OCI-LY7 (cell line): Measurements from ENCODE around the gene JPH3. TPM values are rescaled to one million over a fixed set of nuclear protein-coding genes. Genes with fewer than 3 reads are reported as not detected.

Experiments used
- BruUV-seq: library from RNA; stranded (reverse); fragments of 400-500 nt; replicated peaks from 2 replicates; lab custom pipeline; 2021; lab: Mats Ljungman, UMichigan
- CTCF ChIA-PET: fragments of 300-600 bp; sonication (Branson Sonifier 250); formaldehyde crosslinking; loops from one replicate; lab custom pipeline; 2022; ENCODE audit warnings: antibody characterized with exemption; ENCODE audit not compliant: unreplicated experiment; lab: Charles Lee
- POLR2A ChIA-PET: fragments of 300-600 bp; sonication (Branson Sonifier 250); formaldehyde crosslinking; loops from one replicate; lab custom pipeline; 2022; ENCODE audit warnings: antibody characterized with exemption; lab: Charles Lee
- DNase-seq: peaks from one replicate; pipeline ENCODE4 v3.0.0-alpha.2; 2015; ENCODE audit warnings: low spot score
- H2AFZ ChIP-seq: fragments of 200-600 bp; sonication (generic), shearing (Covaris generic); 2 replicates; pipeline ENCODE4 v1.6.1; 2014; ENCODE audit warnings: mild to moderate bottlenecking, antibody characterized with exemption, low read length, moderate library complexity
- H3K27ac ChIP-seq: fragments of 200-600 bp; sonication (generic); 2 replicates; pipeline ENCODE4 v1.5.1; 2014; ENCODE audit warnings: mixed run types, low read depth, mild to moderate bottlenecking, moderate library complexity, low read length, inconsistent platforms; ENCODE audit not compliant: poor library complexity, severe bottlenecking
- H3K36me3 ChIP-seq: fragments of 200-600 bp; sonication (generic); 2 replicates; pipeline ENCODE4 v1.6.1; 2014; ENCODE audit warnings: mild to moderate bottlenecking, antibody characterized with exemption, low read length, moderate library complexity, mixed read lengths; ENCODE audit not compliant: insufficient read depth
- H3K4me1 ChIP-seq: fragments of 200-600 bp; sonication (generic); 2 replicates; pipeline ENCODE4 v1.5.1; 2014; ENCODE audit warnings: mild to moderate bottlenecking, low read length; ENCODE audit not compliant: insufficient read depth, poor library complexity, severe bottlenecking
- H3K4me2 ChIP-seq: fragments of 200-600 bp; sonication (generic); 2 replicates; pipeline ENCODE4 v1.6.1; 2014; ENCODE audit warnings: mild to moderate bottlenecking, low read length
- H3K4me3 ChIP-seq: fragments of 200-600 bp; sonication (generic); 2 replicates; pipeline ENCODE4 v1.5.1; 2014; ENCODE audit warnings: mild to moderate bottlenecking, low read depth, low read length; ENCODE audit not compliant: poor library complexity, severe bottlenecking
- H3K79me2 ChIP-seq: fragments of 200-600 bp; sonication (generic); 2 replicates; pipeline ENCODE4 v1.6.1; 2016; ENCODE audit warnings: low read depth, mild to moderate bottlenecking, low read length, moderate library complexity, mixed read lengths; ENCODE audit not compliant: insufficient read depth
- H3K9me2 ChIP-seq: fragments of 200-600 bp; sonication (generic); 2 replicates; pipeline ENCODE4 v1.6.1; 2016; ENCODE audit warnings: mild to moderate bottlenecking, low read length, mixed read lengths; ENCODE audit not compliant: insufficient read depth
- H3K9me3 ChIP-seq: fragments of 200-600 bp; sonication (generic); 2 replicates; pipeline ENCODE4 v1.6.1; 2014; ENCODE audit warnings: mild to moderate bottlenecking, mixed run types, low read length, mixed read lengths
- H4K20me1 ChIP-seq: fragments of 200-600 bp; sonication (generic); 2 replicates; pipeline ENCODE4 v1.6.1; 2014; ENCODE audit warnings: mild to moderate bottlenecking, antibody characterized with exemption, low read length, moderate library complexity, mixed read lengths; ENCODE audit not compliant: insufficient read depth
- CTCF ChIP-seq: fragments of 200-600 bp; sonication (generic); conservative IDR thresholded peaks from 2 replicates; pipeline ENCODE4 v1.5.1; 2014; ENCODE audit warnings: mild to moderate bottlenecking, antibody characterized with exemption, low read length, moderate library complexity, mixed read lengths
- EZH2phosphoT487 ChIP-seq: fragments of 200-600 bp; sonication (generic); IDR thresholded peaks from 2 replicates; pipeline ENCODE4 v1.6.1; 2018; ENCODE audit warnings: low read depth, borderline replicate concordance, mild to moderate bottlenecking, mixed run types, antibody characterized with exemption, low read length, moderate library complexity, mixed read lengths
- intact Hi-C: fragments of 100-400 bp; cut with micrococcal nuclease; formaldehyde crosslinking; loops from one replicate; pipeline ENCODE4 v1.10.0; 2022; ENCODE audit not compliant: unreplicated experiment
- total RNA-seq, 2 experiments: library from RNA; depleted of rRNA in 1 of 2; stranded (reverse); fragments of >200 nt in 1 of 2; shearing (Covaris generic) in 1 of 2; gene quantifications; 2 replicates each; pipeline ENCODE4 v1.2.3, GENCODE V29; 2014 to 2022

JPH3 gene
- total RNA-seq, 2 experiments from 2014 or later = not detected

- no peak overlapping the region for H2AFZ ChIP-seq
- H3K36me3 ChIP-seq = peaks cover 57% of the 10 kb centered on the region
- TF ChIP-seq EZH2phosphoT487 (no peak), CTCF (no peak)
- no peaks in the 10 kb centered on the region for H3K9me2 ChIP-seq
- peaks cover 55% of the 10 kb centered on the region for H3K4me1 ChIP-seq
- peak overlapping the region; percentile 70; the same call in 1 of the 2 replicates for H3K4me2 ChIP-seq
- no peak for DNase-seq
- H3K79me2 ChIP-seq = no peaks in the 10 kb centered on the region
- intact Hi-C loops = no loop called here
- POLR2A ChIA-PET = interaction anchor here (0.5 kb wide), 1 partner anchor 58 kb away, joined by 4 read pairs; no protein-coding TSS in a partner anchor
- CTCF ChIA-PET = interaction anchor here (1.8 kb wide), 1 partner anchor 28 kb away, joined by 6 read pairs; no protein-coding TSS in a partner anchor
- H3K27ac ChIP-seq = peak overlapping the region; percentile 99
- H3K4me3 ChIP-seq = no peak overlapping the region
- no TSS peak for BruUV-seq
- no peaks in the 10 kb centered on the region for H4K20me1 ChIP-seq
- no peaks in the 10 kb centered on the region for H3K9me3 ChIP-seq
Measured at GRCh38 chr16:87697256-87697655, 94.9 kb downstream of the JPH3 start.

GRCh38 chr16:87697792-87698191 lies 95.5 kb downstream of the JPH3 start:
- Histone ChIP-seq H3K4me1 (peaks cover 59% of the 10 kb centered on the region), H4K20me1 (no peaks in the 10 kb centered on the region), H3K79me2 (no peaks in the 10 kb centered on the region), H3K27ac (peak overlapping the region; percentile 99), H3K9me2 (no peaks in the 10 kb centered on the region), H3K36me3 (peaks cover 60% of the 10 kb centered on the region), H3K4me2 (peak overlapping the region; percentile 70), H3K9me3 (no peaks in the 10 kb centered on the region), H3K4me3 (peak overlapping the region; percentile 40), H2AFZ (no peak overlapping the region)
- BruUV-seq = no TSS peak
- POLR2A ChIA-PET = interaction anchor here (0.5 to 1.0 kb wide), 3 partner anchors 27 to 71 kb away, joined by 4 to 6 read pairs (median 4); no protein-coding TSS in a partner anchor
- CTCF ChIA-PET = interaction anchor here (1.8 kb wide), 1 partner anchor 28 kb away, joined by 6 read pairs; no protein-coding TSS in a partner anchor
- intact Hi-C loops = no loop called here
- no peak for DNase-seq
- TF ChIP-seq CTCF = no peak
- no peak for TF ChIP-seq EZH2phosphoT487

- H3K9me3 ChIP-seq = no peaks in the 10 kb centered on the region
- no peaks in the 10 kb centered on the region for H4K20me1 ChIP-seq
- no TSS peak for BruUV-seq
- no peaks in the 10 kb centered on the region for H3K9me2 ChIP-seq
- peak; percentile 89 for DNase-seq
- no peak for TF ChIP-seq EZH2phosphoT487
- no peak for TF ChIP-seq CTCF
- no peak overlapping the region for H2AFZ ChIP-seq
- H3K4me1 ChIP-seq = peaks cover 64% of the 10 kb centered on the region
- H3K4me2 ChIP-seq = peak overlapping the region; percentile 70
- POLR2A ChIA-PET = interaction anchor here (0.6 to 1.6 kb wide), 7 partner anchors 26 to 380 kb away, joined by 3 to 6 read pairs (median 3); no protein-coding TSS in a partner anchor
- peaks cover 65% of the 10 kb centered on the region for H3K36me3 ChIP-seq
- CTCF ChIA-PET = interaction anchor here (1.0 to 1.8 kb wide), 2 partner anchors 26 to 27 kb away, joined by 3 to 6 read pairs; no protein-coding TSS in a partner anchor
- H3K79me2 ChIP-seq = no peaks in the 10 kb centered on the region
- intact Hi-C loops = no loop called here
- peak overlapping the region; percentile 40 for H3K4me3 ChIP-seq
- H3K27ac ChIP-seq = peak overlapping the region; percentile 99
Measured at GRCh38 chr16:87698241-87698640, 95.9 kb downstream of the JPH3 start.
